Endometrial microvascular endothelial cells (primary cell): ENCODE data around the gene SLC26A4. TPM values are rescaled to one million over a fixed set of nuclear protein-coding genes. Genes with fewer than 3 reads are reported as not detected.

ENCODE experiments used
- in situ Hi-C: cut with HindIII; loops from 2 replicates; pipeline ENCODE4 v1.10.0; 2017; ENCODE audit warnings: low sequenced_read_pairs, low pct_unique_long_range_greater_than_20kb; ENCODE audit errors: inconsistent ontology term
- total RNA-seq: library from RNA; depleted of rRNA; stranded (reverse); fragments of >200 nt; gene quantifications from one replicate; pipeline ENCODE4 v1.2.3, GENCODE V29; 2015; ENCODE audit errors: inconsistent ontology term

SLC26A4 gene
- total RNA-seq, 1 donor from 2014 or later, result 0.09 TPM

DNA sequence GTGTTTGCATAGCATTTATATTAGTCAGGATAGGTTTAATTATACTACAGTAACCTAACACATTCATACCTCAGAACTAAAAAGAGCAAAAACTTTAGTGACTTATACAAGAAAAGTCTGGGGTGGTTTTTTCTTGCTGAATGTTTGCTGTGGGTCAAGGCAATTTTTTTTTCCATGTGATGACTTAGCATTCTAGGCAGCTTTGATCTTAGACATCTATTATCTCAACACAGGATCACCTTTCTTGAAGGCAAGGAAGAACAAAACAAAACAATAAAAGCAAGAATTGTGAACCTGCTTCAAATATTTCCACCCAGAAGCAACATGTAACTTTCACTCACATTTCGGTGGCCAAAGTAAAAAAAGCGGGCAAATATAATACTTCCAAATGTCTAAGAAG, 62.6 kb downstream of the SLC26A4 start:
- in situ Hi-C loops, result no loop called here

DNA sequence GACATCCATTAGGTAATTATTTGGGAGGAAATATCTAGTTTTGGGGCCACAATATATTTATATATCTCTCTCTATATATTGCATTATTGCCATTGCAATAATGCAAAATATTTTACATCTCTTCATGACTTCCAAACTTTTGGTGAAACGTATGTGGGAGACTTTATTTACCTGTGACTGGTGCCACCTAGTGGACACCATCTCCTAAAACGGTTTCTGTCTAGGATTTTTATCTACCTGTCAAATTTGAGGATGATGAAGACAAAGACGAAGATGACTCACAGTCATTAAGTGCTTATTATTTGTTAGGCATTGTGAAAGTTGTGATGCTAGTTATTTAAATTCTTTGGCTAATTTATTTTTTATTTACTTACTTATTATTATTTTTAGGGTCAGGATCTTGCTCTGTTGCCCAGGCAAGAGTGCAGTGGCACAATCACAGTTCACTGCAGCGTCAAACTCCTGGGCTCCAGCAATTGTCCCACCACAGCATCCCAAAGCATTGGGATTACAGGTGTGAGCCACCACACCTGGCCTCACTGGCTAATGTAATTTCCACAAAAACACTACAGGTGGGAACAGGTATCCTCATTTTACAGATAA, 64.6 kb downstream of the SLC26A4 start:
- in situ Hi-C loops, result loop anchor here (25.0 kb wide), 1 partner anchor 138 kb away; the partner anchor contains the start of gene BCAP29

DNA sequence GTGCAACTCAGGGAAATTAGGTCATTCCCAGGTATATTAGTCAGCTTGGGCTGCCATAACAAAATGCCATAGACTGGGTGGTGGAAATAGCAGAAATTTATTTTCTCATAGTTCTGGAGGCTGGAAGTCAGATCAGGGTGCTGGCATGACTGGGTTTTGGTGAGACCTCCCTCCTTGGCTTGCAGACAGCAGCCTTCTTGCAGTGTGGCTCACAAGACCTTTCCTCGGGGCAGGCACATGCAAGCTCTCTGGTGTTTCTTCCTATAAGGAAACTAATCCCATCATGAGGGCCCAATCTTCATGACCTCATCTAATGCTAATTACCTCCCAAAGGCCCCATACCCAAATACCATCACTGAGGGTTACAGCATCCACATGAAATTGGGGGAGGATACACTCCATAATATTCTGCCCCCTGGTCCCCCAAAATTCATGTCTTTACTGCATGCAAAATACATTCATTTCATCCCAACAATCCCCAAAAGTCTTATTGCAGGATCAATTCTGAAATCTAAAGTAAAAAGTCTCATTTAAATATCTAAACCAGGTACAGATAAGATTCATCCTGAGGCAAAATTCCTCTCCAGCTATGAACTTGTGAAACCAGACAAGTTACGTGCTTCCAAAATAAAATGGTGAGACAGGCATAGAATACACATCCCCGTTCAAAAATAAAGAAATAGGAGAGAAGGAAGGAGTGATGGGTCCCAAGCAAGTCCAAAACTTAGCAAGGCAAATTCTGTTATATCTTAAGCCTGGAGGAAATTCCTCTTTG, 65.9 kb downstream of the SLC26A4 start:
- in situ Hi-C loops, result loop anchor here (25.0 kb wide), 1 partner anchor 139 kb away; the partner anchor contains the start of gene BCAP29

DNA sequence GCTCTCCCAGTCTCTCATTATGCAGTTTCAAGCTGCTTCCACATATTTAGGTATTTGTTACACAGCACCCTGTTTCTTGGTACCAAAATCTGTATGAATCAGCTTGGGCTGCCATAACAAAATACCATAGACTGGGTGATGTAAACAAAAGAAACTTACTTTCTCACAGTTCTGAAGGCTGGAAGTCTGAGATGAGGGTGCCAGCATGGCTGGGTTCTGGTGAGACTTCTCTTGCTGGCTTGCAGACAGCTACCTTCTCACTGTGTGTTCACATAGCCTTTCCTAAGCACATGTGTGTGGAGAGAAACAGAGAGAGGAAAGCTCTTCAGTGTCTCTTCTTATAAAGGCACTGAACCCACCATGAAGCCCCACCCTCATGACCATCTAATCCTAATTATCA, 67.6 kb downstream of the SLC26A4 start:
- in situ Hi-C loops, result loop anchor here (25.0 kb wide), 1 partner anchor 141 kb away; the partner anchor contains the start of gene BCAP29

DNA sequence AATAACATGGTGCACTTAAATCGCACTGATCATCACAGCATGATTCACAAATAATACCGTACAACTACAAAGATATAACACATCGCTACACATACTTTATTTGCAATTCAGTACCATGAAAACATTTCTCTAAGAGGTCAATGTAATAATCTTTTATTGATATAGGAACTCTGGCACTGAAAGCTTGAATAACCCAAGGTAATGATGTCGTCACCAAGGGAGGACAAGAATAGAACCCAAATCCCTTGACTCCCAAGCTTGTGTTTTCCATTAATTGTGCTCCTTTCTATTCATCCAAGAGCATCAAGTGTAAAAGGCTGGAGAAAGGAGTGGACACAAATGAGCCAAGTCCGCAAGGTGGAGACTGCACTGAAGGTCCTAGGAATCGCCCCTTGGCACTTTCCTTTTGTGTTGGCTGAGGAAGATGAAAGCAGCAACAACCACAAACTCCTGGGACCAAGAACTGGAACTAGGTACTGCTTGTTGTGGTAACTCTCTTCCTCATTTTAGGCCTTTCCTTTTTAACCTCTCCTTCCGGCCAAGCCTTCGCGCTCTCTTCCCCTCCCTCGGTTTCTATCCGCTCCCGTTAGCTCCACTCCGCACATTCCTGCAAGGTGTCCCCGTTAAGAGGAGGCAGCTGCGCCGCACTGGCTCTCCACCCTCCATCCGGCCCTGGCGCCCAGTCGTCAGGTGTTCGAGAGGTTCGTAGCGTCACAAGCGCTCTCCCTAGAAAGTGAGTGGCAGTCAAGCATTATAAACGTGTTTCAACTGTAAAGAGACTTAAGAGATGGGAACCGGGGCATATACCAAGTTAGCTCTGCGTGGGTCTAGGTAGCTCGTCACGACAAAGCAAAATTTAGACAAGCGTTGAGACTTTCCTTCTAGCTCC, 82.3 kb downstream of the SLC26A4 start:
- in situ Hi-C loops, result loop anchor here (25.0 kb wide), 1 partner anchor 156 kb away; the partner anchor contains the start of gene BCAP29

DNA sequence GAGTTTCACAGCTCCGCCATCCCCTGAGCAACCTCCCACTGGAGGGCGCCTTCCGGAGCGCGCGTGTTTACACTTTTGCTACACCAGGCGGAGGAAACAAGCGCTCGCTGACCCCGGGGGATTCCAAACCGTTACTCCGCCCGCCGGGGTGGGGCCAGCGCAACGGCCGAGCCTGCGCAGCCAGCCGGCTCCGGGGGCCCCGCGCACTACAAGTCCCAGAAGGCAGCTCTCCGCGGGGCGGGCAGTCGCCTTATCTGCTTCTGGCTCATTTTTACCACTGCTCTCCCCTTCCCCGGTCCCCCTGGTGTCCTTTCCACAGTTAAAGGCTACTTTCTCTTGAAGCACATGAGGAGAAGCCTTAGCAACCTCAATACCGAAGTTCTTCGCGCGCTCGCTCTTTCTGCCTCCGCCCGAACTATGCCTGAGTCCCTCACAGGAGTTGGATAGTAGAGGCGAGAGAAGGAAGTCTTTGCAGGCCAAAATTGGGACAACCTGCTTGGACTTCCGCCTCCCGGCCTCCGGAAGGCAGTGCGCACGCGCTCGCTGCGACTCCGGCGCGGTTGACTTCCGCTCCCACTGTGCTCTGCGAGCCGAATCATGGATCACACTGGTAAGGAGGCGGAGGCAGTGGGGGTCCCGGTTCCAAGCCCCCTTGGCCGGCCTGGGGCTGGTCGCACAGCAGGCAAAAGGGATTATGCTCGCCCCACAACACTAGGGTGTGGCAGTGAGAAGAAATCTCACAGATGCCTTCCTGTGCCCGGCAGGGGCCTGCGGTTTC, 83.1 kb downstream of the SLC26A4 start, which contains the start of gene CBLL1:
CBLL1 (plus strand) TSS at position 576 of the 778 bp plus-strand sequence; CDS start at position 598, 22 bp downstream.
- in situ Hi-C loops, result loop anchor here (25.0 kb wide), 1 partner anchor 156 kb away; the partner anchor contains the start of gene BCAP29

DNA sequence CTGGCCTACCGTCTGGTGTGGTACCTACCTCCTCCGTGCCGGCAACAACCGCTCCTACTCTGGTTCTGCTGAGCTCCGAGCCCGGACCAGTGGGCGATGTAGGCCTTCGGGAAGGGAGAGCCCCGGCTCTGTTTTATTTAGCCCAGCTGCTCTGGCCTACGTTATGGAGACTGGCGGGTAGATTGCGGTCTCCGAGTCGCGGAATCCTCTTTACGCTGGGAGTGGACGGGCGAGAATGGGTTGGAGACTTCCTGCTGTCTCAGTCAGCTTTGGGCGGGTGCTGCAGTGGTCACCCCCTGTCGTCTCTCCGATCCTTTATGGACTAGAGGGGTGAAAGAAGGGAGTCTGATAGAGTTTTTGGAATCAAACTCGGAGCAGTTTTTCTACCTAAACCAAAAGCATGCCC, 83.7 kb downstream of the SLC26A4 start:
- in situ Hi-C loops, result loop anchor here (25.0 kb wide), 1 partner anchor 157 kb away; the partner anchor contains the start of gene BCAP29

DNA sequence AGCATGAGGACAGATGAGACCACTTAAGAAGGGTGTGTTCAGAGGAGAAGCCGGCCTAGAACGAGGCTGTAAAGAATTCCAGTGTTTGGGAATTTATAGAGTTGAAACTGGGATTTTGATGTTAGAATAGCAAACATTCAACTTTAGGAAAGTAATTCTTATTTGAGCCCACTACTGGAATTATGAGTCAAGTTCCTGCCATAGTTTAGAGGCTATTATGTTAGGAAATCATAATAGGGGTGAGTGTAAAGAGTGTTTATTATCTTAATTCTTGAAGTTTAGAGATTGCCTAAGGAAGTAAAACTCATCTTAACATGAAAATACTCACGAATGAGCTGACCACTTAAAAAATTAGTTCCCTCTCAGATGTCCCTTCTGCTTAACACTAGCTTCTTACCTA, 85.4 kb downstream of the SLC26A4 start:
- in situ Hi-C loops, result loop anchor here (25.0 kb wide), 1 partner anchor 159 kb away; the partner anchor contains the start of gene BCAP29

DNA sequence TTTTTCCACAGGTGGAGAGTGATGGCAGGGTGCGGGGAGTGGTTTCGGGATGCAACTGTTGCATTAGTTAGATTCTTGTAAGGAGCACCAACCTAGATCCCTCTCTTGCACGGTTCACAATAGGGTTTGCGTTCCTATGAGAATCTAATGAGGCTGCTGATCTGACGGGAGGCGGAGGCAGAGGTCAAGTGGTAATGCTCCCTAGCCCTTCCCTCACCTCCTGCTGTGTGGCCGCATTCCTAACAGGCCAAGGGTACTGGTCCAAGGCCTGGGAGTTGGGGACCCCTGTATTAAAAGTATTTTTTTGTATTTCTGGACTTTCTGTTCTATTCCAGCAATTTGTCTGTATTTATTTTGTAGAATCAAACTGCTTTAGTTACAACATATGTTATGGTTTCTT, 90.5 kb downstream of the SLC26A4 start:
- in situ Hi-C loops, result no loop called here

DNA sequence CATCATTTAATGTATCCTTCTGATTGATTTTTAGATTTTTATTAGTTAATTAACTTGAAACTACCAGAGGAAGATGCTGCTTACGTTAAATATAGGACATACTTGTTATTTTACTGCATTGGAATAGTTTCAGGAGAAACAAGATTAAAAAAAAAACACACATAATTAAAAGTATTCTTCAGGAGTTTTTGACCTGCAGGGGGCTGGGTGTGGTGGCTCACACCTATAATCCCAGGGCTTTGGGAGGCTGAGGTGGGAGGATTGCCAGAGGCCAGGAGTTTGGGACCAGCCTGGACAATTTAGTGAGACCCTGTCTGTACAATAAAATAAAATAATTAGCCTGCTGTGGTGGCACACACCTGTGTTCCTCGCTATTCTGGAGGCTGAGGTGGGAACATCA, 94.0 kb downstream of the SLC26A4 start:
- in situ Hi-C loops, result no loop called here

DNA sequence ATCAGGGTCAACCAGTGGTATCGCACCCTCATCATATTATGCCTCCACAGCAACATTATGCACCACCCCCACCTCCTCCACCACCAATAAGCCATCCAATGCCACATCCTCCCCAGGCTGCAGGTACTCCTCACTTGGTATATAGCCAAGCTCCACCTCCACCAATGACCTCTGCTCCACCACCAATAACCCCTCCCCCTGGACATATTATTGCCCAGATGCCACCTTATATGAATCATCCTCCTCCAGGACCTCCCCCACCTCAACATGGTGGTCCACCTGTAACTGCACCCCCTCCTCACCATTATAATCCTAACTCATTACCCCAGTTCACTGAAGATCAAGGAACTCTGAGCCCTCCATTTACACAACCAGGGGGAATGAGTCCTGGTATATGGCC, 98.0 kb downstream of the SLC26A4 start:
- in situ Hi-C loops, result no loop called here

DNA sequence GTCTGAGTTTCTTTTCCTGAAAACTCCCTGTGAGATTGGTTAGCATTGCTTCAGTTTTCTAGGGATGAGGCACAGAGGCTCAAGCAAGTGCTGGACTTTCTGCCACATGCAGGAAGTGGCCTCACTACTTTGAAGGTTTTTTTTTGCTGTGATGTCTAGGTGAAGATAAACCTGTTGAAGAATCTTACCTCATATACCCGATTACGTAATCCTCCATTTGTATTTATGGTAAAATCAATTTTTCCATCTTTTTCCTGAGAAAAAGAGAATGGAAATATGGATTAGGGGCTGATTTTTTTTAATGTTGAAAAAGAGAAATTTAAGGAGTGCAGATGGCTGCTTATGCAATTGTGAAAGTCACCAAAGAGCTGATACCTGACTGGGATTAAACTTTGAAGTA, 106.8 kb downstream of the SLC26A4 start:
- in situ Hi-C loops, result no loop called here

Other genes starting within 250 kb of the SLC26A4 start
- gene GPR22, start 190.8 kb upstream of the SLC26A4 start, total RNA-seq, result not detected
- gene COG5, start 96.9 kb upstream of the SLC26A4 start, total RNA-seq, result 36.4 TPM
- 17.6 TPM for gene DUS4L, start 96.9 kb upstream of the SLC26A4 start, total RNA-seq
- gene BCAP29, start 80.6 kb upstream of the SLC26A4 start, total RNA-seq, result 311 TPM
- gene CBLL1, start 83.3 kb downstream of the SLC26A4 start, total RNA-seq, result 20.3 TPM
- not detected for gene SLC26A3, start 142.4 kb downstream of the SLC26A4 start, total RNA-seq
- 161 TPM for gene DLD, start 230.4 kb downstream of the SLC26A4 start, total RNA-seq